ENCODE results near the gene CDH4. TPM values are rescaled to one million over a fixed set of nuclear protein-coding genes. Genes with fewer than 3 reads are reported as not detected.

The CDH4 gene
- total and polyA plus RNA-seq, 9 of the 15 experiments (the other 6 are each of a cell fraction or from before 2014, with no cell fraction given): 0.04 TPM; not detected in 8

- Histone ChIP-seq H3K9ac (ENCODE audit: insufficient read depth in 1 of 2, low read depth in 2 of 2, low read length in 2 of 2) (no peak overlapping the region), H3K9me1 (ENCODE audit: control insufficient read depth, insufficient read depth, low read length) (no peaks in the 10 kb centered on the region), H3K4me2 (ENCODE audit: insufficient read depth, low read length) (no peak overlapping the region), H3K27ac (ENCODE audit: extremely low read depth, low read depth, low read length) (no peak overlapping the region), H3K9me3 (replicated peaks; ENCODE audit: control insufficient read depth, insufficient read depth, low read depth, low read length) (no peaks in the 10 kb centered on the region; the same call in 1 of the 2 replicates), H4K20me1 (replicated peaks; ENCODE audit: control insufficient read depth, insufficient read depth, low read length) (peaks cover 11% of the 10 kb centered on the region; the same call in 1 of the 2 replicates), H3K4me1 (replicated peaks in 1 of 2; ENCODE audit: control insufficient read depth in 2 of 2, insufficient read depth in 2 of 2, low read length in 2 of 2) (no peaks in the 10 kb centered on the region; a peak in 1 of 5 replicates), H3K79me2 (ENCODE audit: control insufficient read depth, insufficient read depth, low read length) (no peaks in the 10 kb centered on the region), H2AFZ (ENCODE audit: low read depth, low read length) (no peak overlapping the region), H3K36me3 (ENCODE audit: control insufficient read depth, insufficient read depth, low read length) (no peaks in the 10 kb centered on the region), H3K27me3 (ENCODE audit: control insufficient read depth in 2 of 2, insufficient read depth in 2 of 2, low read length in 2 of 2) (peaks cover 16 to 37% of the 10 kb centered on the region in 2 experiments; a peak in 3 of 5 replicates), H3K4me3 (no peak overlapping the region)
- TF ChIP-seq ZSCAN32 (CRISPR knock-in tag; IDR thresholded peaks at IDR 0.05): no peak
- TF ChIP-seq MCM7 (IDR thresholded peaks at IDR 0.05): no peak
- no peak for TF ChIP-seq HNRNPK (IDR thresholded peaks at IDR 0.05; ENCODE audit: low read depth, low read length, poor library complexity, severe bottlenecking)
- no peak for TF ChIP-seq JUNB (CRISPR knock-in tag; conservative IDR thresholded peaks at IDR 0.05)
- no peak for TF ChIP-seq KLF6 (CRISPR knock-in tag; IDR thresholded peaks at IDR 0.05; ENCODE audit: borderline replicate concordance)
- TF ChIP-seq PURB (CRISPR knock-in tag; IDR thresholded peaks at IDR 0.05; ENCODE audit: low read depth): no peak
- no peak for TF ChIP-seq MEF2A (IDR thresholded peaks at IDR 0.05; ENCODE audit: control insufficient read depth, low read depth, low read length)
- no peak for TF ChIP-seq RAD21 (CRISPR knock-in tag; conservative IDR thresholded peaks at IDR 0.05 in 1 of 2, IDR thresholded peaks at IDR 0.05 in 1 of 2)
- TF ChIP-seq NCOA1 (IDR thresholded peaks at IDR 0.05; ENCODE audit: low read depth): no peak
- TF ChIP-seq E4F1 (CRISPR knock-in tag; IDR thresholded peaks at IDR 0.05; ENCODE audit: borderline replicate concordance): no peak
- TF ChIP-seq ZBTB2 (IDR thresholded peaks at IDR 0.05): no peak
- no peak for TF ChIP-seq CREB1 (IDR thresholded peaks at IDR 0.05)
- no peak for TF ChIP-seq CREB1 (CRISPR knock-in tag; IDR thresholded peaks at IDR 0.05)
- no peak for TF ChIP-seq MAFG (tag; conservative IDR thresholded peaks at IDR 0.05)
- TF ChIP-seq SP1 (CRISPR knock-in tag; IDR thresholded peaks at IDR 0.05): no peak
- TF ChIP-seq ETS1 (conservative IDR thresholded peaks at IDR 0.05; ENCODE audit: control insufficient read depth, low read depth, low read length): no peak
- no peak for TF ChIP-seq HDAC8 (tag; IDR thresholded peaks at IDR 0.05)
- WGBS (ENCODE audit: insufficient coverage, low coverage, missing lambda C conversion rate): 6% methylated on average over 12 of the region's 12 CpGs
- ChIA-PET POLR2A (interaction anchor here (1.6 kb wide), 1 partner anchor 13 kb away, joined by 3 read pairs; no protein-coding TSS in a partner anchor), CTCF (ENCODE audit: low intra/inter-chr PET ratio) (no interaction called here)
- in situ Hi-C loops (cut with MboI): no loop called here
- ATAC-seq: no peak
- intact Hi-C loops (cut with micrococcal nuclease): no loop called here
- BruUV-seq (replicated peaks): no TSS peak
- no peak for FAIRE-seq
- DNase-seq (ENCODE audit: extremely low read depth in 1 of 4, low spot score in 3 of 4): no peak
Observed at GRCh38 chr20:61864481-61864880, 612.4 kb downstream of the CDH4 start.
